Smooth muscle cell (in vitro differentiated cells): ENCODE measurements around the gene SLC7A14. TPM values are rescaled to one million over a fixed set of nuclear protein-coding genes. Genes with fewer than 3 reads are reported as not detected.

Experiments
- DNase-seq: peaks from one replicate; lab custom pipeline; 2025; ENCODE audit not compliant: unreplicated experiment; lab: John Stamatoyannopoulos, UW
- H2AFZ ChIP-seq: fragments of 200-600 bp; sonication (generic); 2 replicates; pipeline ENCODE4 v1.6.0; 2016; ENCODE audit warnings: antibody characterized with exemption, low read depth, mild to moderate bottlenecking
- H3F3A ChIP-seq: fragments of 200-600 bp; sonication (generic); 2 replicates; pipeline ENCODE4 v1.6.0; 2017; ENCODE audit warnings: antibody characterized with exemption, low read depth
- H3K27ac ChIP-seq: fragments of 200-600 bp; sonication (generic); 2 replicates; pipeline ENCODE4 v1.5.1; 2016; ENCODE audit warnings: low read depth, mild to moderate bottlenecking
- H3K27me3 ChIP-seq: fragments of 200-600 bp; sonication (generic); 2 replicates; pipeline ENCODE4 v1.6.1; 2016; ENCODE audit warnings: low read depth, mild to moderate bottlenecking
- H3K36me3 ChIP-seq: fragments of 200-600 bp; sonication (generic); 2 replicates; pipeline ENCODE4 v1.5.1; 2016; ENCODE audit warnings: low read depth
- H3K4me1 ChIP-seq: fragments of 200-600 bp; sonication (generic); 2 replicates; pipeline ENCODE4 v1.5.1; 2016; ENCODE audit warnings: low read depth
- H3K4me2 ChIP-seq: fragments of 200-600 bp; sonication (generic); 2 replicates; pipeline ENCODE4 v1.6.0; 2016; ENCODE audit warnings: mild to moderate bottlenecking
- H3K4me3 ChIP-seq: fragments of 200-600 bp; sonication (generic); 2 replicates; pipeline ENCODE4 v1.5.1; 2016; ENCODE audit warnings: mild to moderate bottlenecking
- H3K79me2 ChIP-seq: fragments of 200-600 bp; sonication (generic); 2 replicates; pipeline ENCODE4 v1.6.0; 2016; ENCODE audit warnings: low read depth, mild to moderate bottlenecking
- H3K9ac ChIP-seq: fragments of 200-600 bp; sonication (generic); 2 replicates; pipeline ENCODE4 v1.6.0; 2016; ENCODE audit warnings: low read depth
- H3K9me3 ChIP-seq: fragments of 200-600 bp; sonication (generic); replicated peaks from 2 replicates; pipeline ENCODE4 v1.5.1; 2016; ENCODE audit warnings: low read depth
- H4K20me1 ChIP-seq: fragments of 200-600 bp; sonication (generic); 2 replicates; pipeline ENCODE4 v1.6.0; 2016; ENCODE audit warnings: low read depth
- WGBS: methylation state at CpG from one replicate; pipeline ENCODE4 v1.1.7; 2016; ENCODE audit warnings: low lambda C conversion rate; 5-methylcytosine and 5-hydroxymethylcytosine counted together
- polyA plus RNA-seq: library from polyadenylated mRNA; unstranded; fragments of >200 nt; fragmentation: Nextera tagmentation; extraction: Ambion mirVana; gene quantifications from 2 replicates; pipeline ENCODE4 v1.2.1, GENCODE V29; 2016
- total RNA-seq: library from RNA; depleted of rRNA; stranded (reverse); fragments of >200 nt; gene quantifications from 2 replicates; pipeline ENCODE4 v1.2.3, GENCODE V29; 2014
- TF ChIP-seq, protein P1 (sequence below): fragments of 200-600 bp; sonication (generic); IDR thresholded peaks from 2 replicates; pipeline ENCODE4 v1.5.1; 2017; ENCODE audit warnings: borderline replicate concordance, mild to moderate bottlenecking, antibody characterized with exemption; ENCODE audit not compliant: insufficient read depth, poor library complexity, severe bottlenecking

The SLC7A14 gene
- total and polyA plus RNA-seq, 2 experiments from 2014 or later: not detected

DNA sequence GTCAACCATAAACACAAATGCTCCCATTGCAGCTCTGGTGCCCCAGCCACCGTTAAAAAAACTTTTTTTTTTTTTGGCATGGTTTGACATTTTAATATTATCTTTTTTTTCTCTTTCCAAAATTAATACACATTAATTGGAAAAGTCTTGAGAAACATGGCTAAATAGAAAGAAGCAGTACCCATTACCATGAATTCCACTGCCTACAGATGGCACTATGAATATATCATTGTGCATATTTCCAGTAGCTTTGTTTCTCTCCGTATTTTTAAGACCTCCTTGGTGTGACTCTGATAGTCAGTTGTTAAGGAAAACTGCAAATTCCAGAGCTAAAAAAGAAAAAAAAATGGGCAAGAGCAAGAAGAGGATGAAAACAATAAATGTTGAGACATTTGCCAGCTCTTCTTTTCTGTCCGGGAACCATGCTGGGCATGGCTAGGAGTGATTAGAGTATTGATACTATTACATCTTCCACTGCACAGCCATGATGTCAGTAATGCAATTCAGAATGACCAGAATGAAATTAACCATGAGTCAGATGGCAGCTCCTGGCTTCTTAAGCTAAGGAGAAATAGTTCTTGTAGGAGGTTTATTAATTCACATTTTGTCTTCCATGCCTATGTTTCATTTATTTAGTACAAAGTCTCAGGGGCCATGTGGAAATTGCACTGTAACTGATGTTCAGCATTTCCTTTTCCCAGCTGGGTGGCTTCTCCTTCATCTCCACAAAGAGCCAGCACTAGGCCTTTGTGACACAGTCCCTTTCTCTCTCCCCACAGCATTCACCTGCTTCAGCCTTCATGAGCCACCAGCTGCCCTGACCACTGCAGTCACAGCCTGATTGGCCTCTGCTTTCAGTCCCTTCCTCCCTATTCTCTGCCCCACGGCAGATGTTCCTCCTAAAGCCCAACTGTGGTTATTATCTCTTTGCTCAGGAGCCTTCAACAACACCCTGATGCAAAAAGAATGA is 31.8 kb downstream of the SLC7A14 start:
- H3K9ac ChIP-seq: no peak overlapping the region
- no peak overlapping the region for H3K27ac ChIP-seq
- no peaks in the 10 kb centered on the region for H3K27me3 ChIP-seq
- 77% methylated on average over 4 of the region's 4 CpGs for whole genome bisulfite sequencing
- TF ChIP-seq, protein P1, sequence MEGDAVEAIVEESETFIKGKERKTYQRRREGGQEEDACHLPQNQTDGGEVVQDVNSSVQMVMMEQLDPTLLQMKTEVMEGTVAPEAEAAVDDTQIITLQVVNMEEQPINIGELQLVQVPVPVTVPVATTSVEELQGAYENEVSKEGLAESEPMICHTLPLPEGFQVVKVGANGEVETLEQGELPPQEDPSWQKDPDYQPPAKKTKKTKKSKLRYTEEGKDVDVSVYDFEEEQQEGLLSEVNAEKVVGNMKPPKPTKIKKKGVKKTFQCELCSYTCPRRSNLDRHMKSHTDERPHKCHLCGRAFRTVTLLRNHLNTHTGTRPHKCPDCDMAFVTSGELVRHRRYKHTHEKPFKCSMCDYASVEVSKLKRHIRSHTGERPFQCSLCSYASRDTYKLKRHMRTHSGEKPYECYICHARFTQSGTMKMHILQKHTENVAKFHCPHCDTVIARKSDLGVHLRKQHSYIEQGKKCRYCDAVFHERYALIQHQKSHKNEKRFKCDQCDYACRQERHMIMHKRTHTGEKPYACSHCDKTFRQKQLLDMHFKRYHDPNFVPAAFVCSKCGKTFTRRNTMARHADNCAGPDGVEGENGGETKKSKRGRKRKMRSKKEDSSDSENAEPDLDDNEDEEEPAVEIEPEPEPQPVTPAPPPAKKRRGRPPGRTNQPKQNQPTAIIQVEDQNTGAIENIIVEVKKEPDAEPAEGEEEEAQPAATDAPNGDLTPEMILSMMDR: no peak
- no peaks in the 10 kb centered on the region for H3F3A ChIP-seq
- no peaks in the 10 kb centered on the region for H3K36me3 ChIP-seq
- no peaks in the 10 kb centered on the region for H4K20me1 ChIP-seq
- no peaks in the 10 kb centered on the region for H3K4me1 ChIP-seq
- no peak for DNase-seq
- H3K79me2 ChIP-seq: no peaks in the 10 kb centered on the region
- no peaks in the 10 kb centered on the region for H3K9me3 ChIP-seq
- no peak overlapping the region for H3K4me2 ChIP-seq
- H2AFZ ChIP-seq: no peak overlapping the region
- no peak overlapping the region for H3K4me3 ChIP-seq

DNA sequence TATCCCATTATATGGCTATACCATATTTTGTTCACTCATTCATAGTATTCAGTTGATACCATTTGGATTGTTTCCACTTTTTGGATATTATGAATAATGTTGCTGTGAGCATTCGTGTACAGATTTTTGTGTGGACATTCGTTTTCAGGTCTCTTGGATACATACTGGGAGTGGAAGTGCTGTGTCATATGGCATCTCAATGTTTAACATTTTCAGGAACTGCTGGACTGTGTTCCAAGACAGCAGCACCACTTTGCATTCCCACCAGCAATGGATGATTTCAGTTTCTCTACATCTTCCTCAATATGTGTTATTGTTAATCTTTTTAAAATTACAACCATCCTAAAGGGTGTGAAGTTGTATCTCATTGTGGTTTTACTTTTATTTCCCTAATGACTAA is 34.6 kb downstream of the SLC7A14 start:
- WGBS: 77% methylated on average over 2 of the region's 2 CpGs
- Histone ChIP-seq H3K9me3 (no peaks in the 10 kb centered on the region), H3K36me3 (no peaks in the 10 kb centered on the region), H4K20me1 (no peaks in the 10 kb centered on the region), H3K4me3 (no peak overlapping the region), H3K27me3 (no peaks in the 10 kb centered on the region), H3K27ac (no peak overlapping the region), H3K9ac (no peak overlapping the region), H3K4me1 (no peaks in the 10 kb centered on the region), H3F3A (no peaks in the 10 kb centered on the region), H2AFZ (no peak overlapping the region), H3K4me2 (no peak overlapping the region), H3K79me2 (no peaks in the 10 kb centered on the region)
- no peak for DNase-seq
- TF ChIP-seq, protein P1: no peak

DNA sequence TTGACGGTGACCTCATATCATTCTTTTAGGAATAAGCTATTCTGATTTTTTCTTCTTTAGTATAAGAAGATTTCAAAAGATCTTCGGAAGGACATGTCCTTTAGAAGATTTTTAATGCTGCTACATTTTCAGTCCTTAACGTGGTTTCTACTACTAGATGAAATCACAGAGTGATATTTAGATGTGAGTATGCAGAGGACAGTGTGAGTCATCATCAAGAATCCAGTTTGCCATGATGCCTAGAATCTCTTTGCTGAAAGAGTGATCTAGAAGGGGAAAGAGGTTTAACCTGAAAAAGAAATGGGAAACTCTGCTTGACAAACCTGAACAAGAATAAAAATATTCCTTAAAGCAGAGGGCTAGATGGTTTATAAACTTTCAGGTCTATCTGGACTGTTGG is 43.2 kb downstream of the SLC7A14 start:
- Histone ChIP-seq H3F3A (no peaks in the 10 kb centered on the region), H3K9me3 (no peaks in the 10 kb centered on the region), H3K79me2 (no peaks in the 10 kb centered on the region), H3K36me3 (no peaks in the 10 kb centered on the region), H3K27ac (no peak overlapping the region), H3K4me3 (no peak overlapping the region), H3K9ac (no peak overlapping the region), H4K20me1 (no peaks in the 10 kb centered on the region), H3K4me1 (no peaks in the 10 kb centered on the region), H3K27me3 (no peaks in the 10 kb centered on the region), H3K4me2 (no peak overlapping the region), H2AFZ (no peak overlapping the region)
- TF ChIP-seq, protein P1: no peak
- 77% methylated on average over 3 of the region's 3 CpGs for WGBS
- no peak for DNase-seq
